ENCODE measurements around the gene RIN3.

The RIN3 gene

DNA sequence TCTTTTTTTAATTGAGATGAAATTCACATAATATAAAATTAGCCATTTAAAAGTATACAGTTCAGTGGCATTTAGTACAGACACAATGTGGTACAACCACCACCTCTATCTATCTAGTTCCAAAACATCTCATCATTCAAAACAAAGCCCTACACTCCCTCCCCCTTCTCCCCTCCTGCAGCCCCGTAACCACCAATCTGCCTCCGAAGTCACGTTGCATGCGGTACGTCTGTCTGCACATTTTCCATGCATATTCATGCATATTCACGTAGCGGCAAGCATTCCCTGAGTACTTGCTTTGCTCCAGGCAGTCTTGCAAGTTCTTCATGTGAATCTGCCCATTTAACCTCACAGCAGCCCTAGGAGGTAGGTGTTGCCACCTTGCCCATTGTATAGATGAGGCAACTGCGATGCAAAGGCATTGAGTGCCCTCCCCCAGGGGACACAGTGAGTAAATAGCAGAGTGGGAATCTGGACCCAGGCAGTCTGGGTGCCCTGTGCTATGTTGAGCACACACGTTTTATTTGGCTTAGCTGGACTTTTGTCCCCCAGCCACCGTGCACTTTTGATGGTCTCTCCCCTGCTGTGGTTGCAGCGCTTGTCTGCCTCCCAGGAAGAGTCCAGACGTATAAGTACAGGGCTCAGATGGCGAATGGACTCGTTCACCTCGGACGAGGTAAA lies 43.4 kb downstream of the RIN3 start:
- DNase-seq = peak in 3 of 6 experiments; percentile 14 to 22 (median 17)

GRCh38 chr14:92557544-92557912 lies 43.9 kb downstream of the RIN3 start:
- no peak for DNase-seq

DNA sequence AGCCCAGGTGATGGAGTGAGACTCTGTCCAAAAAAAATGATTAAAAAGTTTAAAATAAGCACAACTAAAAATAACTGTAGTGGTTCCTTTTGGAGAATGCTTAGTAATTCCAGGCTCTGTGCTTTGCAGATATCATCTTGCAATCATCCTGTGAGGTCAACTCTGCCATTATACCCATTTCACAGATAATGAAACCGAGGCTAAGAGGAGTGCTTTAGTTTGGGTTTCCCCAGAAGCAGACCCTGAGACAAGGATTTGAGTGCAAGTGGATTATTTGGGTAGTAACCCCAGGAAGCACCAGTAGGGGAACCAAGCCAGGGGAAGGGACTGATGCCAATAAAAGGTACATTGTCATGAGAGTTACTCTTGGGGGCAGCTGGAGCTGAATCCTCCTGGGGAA lies 44.7 kb downstream of the RIN3 start:
- DNase-seq = no peak

- no peak for DNase-seq
These were observed 45.9 kb downstream of the RIN3 start for GRCh38 chr14:92559486-92559885.

- DNase-seq = peak in 5 of 6 experiments; percentile 24 to 58 (median 40)
These were observed 46.7 kb downstream of the RIN3 start for GRCh38 chr14:92560106-92560865.

GRCh38 chr14:92561906-92562479 lies 48.4 kb downstream of the RIN3 start:
- DNase-seq = no peak

DNA sequence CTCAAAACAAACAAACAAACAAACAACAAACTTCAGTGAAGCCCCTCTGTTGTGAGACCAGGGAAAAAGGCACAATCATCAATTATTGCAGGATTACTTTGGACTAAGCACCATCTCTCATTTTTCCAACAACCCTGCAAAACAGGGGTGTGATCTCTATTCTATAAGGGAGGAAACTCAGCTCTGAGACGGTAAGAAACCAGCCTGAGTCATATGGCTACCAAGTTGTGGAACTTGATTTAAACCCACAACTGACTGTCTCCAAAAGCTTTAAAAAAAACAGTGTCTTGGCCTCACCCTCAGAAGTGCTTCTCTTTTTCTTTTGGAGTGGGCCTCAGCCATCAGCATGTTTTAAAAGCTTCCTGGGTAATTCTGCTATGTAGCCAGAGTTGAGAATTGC lies 49.8 kb downstream of the RIN3 start:
- DNase-seq = no peak

DNA sequence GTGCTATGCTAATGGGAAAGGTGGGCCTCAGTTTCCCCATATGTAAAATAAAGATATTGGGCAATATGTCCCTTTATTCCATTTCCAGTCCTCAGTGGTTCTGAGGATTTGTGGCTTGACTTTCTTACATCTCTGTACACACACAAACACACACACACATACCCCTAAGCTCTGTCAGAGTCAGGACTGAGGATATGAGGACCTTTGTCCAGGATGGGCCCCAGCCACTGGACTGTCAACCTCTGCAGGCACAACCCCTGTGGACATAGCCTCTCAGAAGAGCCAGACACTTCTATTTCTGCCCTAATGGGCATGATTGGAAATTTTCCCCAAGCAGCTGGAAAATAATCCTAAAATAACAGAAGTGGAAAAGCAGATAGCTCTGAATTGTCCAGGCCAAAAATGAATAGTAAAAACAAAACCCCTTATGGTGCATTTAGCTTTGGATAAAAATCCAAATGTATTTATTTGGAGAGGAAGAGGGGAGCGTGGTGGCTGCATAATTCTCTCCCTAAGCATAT lies 50.2 kb downstream of the RIN3 start:
- DNase-seq = no peak

DNA sequence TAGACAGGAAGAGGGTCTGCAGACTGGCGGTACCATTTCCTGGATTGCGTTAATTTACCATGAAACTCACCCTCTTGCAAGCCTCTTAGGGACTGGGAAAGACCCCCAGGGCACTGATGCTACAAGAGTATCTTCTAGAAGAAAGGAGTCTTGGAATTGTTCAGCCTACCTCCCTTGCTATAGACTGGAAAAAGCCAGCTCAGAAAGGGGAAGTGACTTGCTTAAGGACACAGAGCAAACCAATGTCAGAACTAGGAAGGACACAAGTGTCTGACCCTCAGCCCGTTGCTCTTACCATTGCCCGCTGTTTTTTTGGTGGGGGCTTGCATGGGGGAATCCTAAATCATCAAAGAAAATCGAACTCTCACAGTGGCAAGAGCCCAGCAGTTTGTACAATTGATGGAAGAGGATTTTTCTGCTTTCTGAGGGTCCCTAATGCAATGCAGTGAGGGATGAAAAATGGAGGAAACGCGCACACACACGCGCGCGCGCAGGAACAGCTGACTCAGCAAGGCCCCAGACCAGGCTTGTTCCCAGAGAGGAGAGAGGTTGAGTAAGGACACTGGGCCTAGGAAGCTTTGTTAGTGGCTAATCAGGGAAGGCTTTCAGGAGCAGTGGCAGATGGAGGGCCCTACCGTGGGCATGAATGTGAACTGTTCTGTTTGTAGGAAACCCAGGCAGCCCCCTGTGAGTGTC lies 50.9 kb downstream of the RIN3 start:
- no peak for DNase-seq

DNA sequence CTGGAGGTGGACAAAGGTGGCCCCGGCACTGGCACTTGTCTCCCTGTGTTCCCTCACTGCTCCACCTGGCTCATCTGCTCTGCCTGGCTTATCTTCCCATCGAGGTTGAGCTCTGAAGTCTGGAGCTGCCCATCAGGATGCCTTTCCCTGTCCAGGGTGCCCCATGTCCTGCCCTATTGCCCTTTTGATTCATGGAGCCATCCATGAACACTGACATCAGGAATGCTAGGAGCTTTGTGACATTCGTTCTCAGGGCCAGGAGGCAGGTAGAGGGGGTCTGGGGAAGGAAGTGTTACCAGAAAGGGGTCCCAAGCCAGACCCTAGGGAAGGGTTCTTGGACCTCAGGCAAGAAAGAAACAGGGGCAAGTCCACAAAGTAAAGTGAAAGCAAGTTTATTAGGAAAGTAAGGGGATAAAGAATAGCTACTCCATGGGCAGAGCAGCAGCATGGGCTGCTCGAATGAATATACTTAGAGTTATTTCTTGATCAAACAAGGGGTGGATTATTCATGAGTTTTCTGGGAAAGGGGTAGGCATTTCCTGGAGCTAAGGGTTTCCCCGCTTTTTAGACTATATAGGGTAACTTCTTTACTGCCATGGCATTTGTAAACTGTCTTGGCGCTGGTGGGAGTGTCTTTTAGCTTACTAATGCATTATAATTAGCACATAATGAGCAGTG lies 51.6 kb downstream of the RIN3 start:
- DNase-seq = no peak

DNA sequence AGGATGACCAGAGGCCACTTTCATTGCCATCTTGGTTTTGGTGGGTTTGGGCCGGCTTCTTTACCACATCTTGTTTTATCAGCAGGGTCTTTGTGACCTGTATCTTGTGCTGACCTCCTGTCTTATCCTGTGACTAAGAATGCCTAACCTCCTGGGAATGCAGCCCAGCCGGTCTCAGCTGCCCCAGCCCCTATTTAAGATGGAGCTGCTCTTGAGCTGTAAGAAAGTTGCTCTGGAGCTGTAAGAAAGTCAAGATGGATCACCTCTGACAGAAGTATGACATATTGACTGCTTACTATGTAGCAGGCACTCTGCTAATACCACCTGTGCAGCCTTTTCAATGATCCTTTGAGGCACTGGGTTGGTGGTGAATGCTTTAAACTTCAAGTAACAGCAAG lies 52.1 kb downstream of the RIN3 start:
- DNase-seq = no peak

DNA sequence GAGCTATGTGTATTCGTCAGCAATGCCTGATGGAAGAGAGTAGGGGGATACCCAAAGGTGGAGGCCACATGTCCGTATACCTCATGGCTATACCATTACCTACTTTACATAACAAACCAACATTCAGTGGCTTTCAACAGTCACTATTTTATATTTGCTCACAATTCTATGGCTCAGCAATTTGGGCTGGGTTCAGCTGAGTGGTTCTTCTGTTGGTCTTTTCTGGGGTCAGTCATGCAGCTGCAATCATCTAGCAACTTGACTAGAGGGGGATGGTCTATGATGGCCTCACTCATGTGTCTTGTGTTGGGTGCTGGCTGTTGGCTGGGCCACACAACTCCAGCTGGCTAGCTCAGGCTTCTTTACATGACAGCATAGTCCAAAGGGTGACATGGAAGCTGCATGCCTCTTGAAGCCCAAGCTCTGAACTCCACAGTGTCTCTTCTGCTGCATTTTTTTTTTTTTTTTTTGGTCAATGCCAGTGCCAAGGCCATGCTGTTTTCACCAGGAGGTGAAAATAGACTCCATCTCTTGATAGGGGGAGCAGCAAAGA lies 53.7 kb downstream of the RIN3 start:
- no peak for DNase-seq

- DNase-seq = peak in 3 of 6 experiments; percentile 14 to 38 (median 29)
These were observed 55.3 kb downstream of the RIN3 start for GRCh38 chr14:92568621-92569479.

GRCh38 chr14:92570674-92571262 lies 57.2 kb downstream of the RIN3 start:
- DNase-seq = no peak

GRCh38 chr14:92572050-92572449 lies 58.5 kb downstream of the RIN3 start:
- DNase-seq = no peak

GRCh38 chr14:92573761-92574498 lies 60.3 kb downstream of the RIN3 start:
- no peak for DNase-seq

DNA sequence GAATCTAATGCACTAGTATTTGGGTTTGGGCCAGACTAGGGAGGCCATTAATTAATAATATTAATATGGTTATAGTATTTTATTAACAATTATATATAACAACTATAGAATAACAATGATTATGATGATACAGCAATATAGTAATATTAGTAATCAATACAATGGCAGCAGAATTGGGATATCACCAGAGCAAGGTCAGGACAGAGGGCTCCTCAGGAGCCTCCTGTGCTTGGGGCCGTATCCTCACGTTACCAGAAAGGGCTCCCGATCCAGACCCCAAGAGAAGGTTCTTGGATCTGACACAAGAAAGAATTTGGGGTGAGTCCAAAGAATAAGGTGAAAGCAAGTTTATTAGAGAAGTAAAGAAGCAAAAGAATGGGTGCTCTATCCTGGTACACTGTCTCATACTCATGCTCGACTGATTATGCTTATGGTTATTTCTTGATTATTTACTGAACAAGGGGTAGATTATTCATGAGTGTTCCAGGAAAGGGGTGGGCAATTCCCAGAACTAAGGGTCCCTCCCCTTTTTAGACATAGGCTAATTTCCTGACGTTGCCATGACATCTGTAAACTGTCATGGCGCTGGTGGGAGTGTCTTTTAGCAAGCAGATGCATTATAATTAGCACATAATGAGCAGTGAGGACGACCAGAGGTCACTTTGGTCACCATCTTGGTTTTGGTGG lies 61.6 kb downstream of the RIN3 start:
- no peak for DNase-seq

- no peak for DNase-seq
These were observed 62.2 kb downstream of the RIN3 start for GRCh38 chr14:92575748-92576303.

DNA sequence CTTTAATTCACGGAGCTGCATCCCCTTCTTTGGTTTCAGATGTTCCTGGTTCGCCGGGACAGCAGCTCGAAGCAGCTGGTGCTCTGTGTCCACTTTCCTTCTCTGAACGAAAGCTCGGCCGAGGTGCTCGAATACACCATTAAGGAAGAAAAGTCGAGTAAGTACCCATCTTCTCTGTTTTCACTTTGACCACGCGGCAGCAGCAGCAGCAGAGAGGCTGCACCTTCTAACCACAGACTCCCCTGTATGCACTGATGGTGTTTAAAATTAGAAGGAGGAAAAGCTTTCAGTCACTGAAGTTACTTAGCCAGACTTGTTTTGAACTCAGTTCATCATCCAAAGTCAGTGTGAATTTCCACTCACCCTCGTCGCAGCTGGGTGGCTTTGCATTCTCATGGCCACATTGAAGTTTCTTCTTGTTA lies 63.8 kb downstream of the RIN3 start:
- DNase-seq = peak in 3 of 6 experiments; percentile 7 to 39 (median 37)

Data from stimulated activated naive CD4-positive, alpha-beta T cell (primary cell).